Uterus (tissue), 4 donors: ENCODE data around the gene UMODL1. TPM values are rescaled to one million over a fixed set of nuclear protein-coding genes. Genes with fewer than 3 reads are reported as not detected.

Experiments
- DNase-seq, 2 donors: peaks; one replicate each; pipeline ENCODE4 v3.0.0-alpha.2; 2019 to 2020
- H3K27ac ChIP-seq, 2 donors: fragments of 200-600 bp; sonication (generic); 1 replicate in 1 of 2; 2 replicates in 1 of 2; pipeline ENCODE4 v1.5.1; 2016 to 2018
- H3K27me3 ChIP-seq, 2 donors: fragments of 200-600 bp; sonication (generic); one replicate each; pipeline ENCODE4 v1.5.1; 2018 to 2019; ENCODE audit warnings: control low read depth in 1 of 2
- H3K36me3 ChIP-seq, 2 donors: fragments of 200-600 bp; sonication (generic); one replicate each; pipeline ENCODE4 v1.5.1; 2019; ENCODE audit warnings: control low read depth in 1 of 2
- H3K4me1 ChIP-seq, 2 donors: fragments of 200-600 bp; sonication (generic); one replicate each; pipeline ENCODE4 v1.5.1; 2018 to 2019; ENCODE audit warnings: control low read depth in 1 of 2
- H3K4me3 ChIP-seq, 2 donors: fragments of 200-600 bp; sonication (generic); 1 replicate in 1 of 2; 2 replicates in 1 of 2; pipeline ENCODE4 v1.5.1; 2018 to 2019; ENCODE audit warnings: mild to moderate bottlenecking in 1 of 2
- H3K9me3 ChIP-seq, 2 donors: fragments of 200-600 bp; sonication (generic); one replicate each; pipeline ENCODE4 v1.5.1; 2019; ENCODE audit warnings: control low read depth in 1 of 2
- CTCF ChIP-seq, 4 experiments: fragments of 200-600 bp in 2 of 4; fragments of 450-650 bp in 2 of 4; sonication (generic) in 2 of 4; IDR thresholded peaks; one replicate each; pipeline ENCODE4 v1.5.1; 2016 to 2019; ENCODE audit warnings: antibody characterized with exemption in 4 of 4, mild to moderate bottlenecking in 2 of 4, moderate library complexity in 1 of 4
- POLR2A ChIP-seq, 2 donors: fragments of 450-650 bp; IDR thresholded peaks; one replicate each; pipeline ENCODE4 v1.6.1; 2016; ENCODE audit warnings: antibody characterized with exemption in 2 of 2, mild to moderate bottlenecking in 1 of 2, moderate library complexity in 1 of 2
- intact Hi-C: fragments of 100-400 bp; cut with DNase I; formaldehyde crosslinking; loops from one replicate; pipeline ENCODE4 v1.15.1; 2023; ENCODE audit warnings: low total_unique reads
- total RNA-seq, 4 donors: library from RNA; depleted of rRNA in 3 of 4; stranded (reverse); fragments of >200 nt in 3 of 4; gene quantifications; one replicate each; pipeline versions ENCODE4 v1.1.0 to v1.2.4, GENCODE V29; 2014 to 2023
- donor health status: DM: yes; HTN: yes; CAD: no.

The UMODL1 gene
- total RNA-seq, 4 donors from 2014 or later = not detected

- intact Hi-C loops = no loop called here
- DNase-seq = no peak
- H3K9me3 ChIP-seq = no peaks in the 10 kb centered on the region
- H3K27ac ChIP-seq = no peak overlapping the region
- H3K27me3 ChIP-seq = peaks cover 0 to 4% of the 10 kb centered on the region in 2 donors
- H3K4me1 ChIP-seq = no peaks in the 10 kb centered on the region
- no peaks in the 10 kb centered on the region for H3K36me3 ChIP-seq
- no peak for TF ChIP-seq POLR2A (IDR thresholded peaks at IDR 0.05)
- no peak for TF ChIP-seq CTCF (IDR thresholded peaks at IDR 0.05)
- H3K4me3 ChIP-seq = no peak overlapping the region
Observed at GRCh38 chr21:42159560-42160110, 88.5 kb downstream of the UMODL1 start.

GRCh38 chr21:42160111-42160721, 89.1 kb downstream of the UMODL1 start:
- intact Hi-C loops = no loop called here
- H3K27me3 ChIP-seq = peaks cover 0 to 4% of the 10 kb centered on the region in 2 donors
- no peak overlapping the region for H3K4me3 ChIP-seq

GRCh38 chr21:42160765-42161164, 89.6 kb downstream of the UMODL1 start:
- Histone ChIP-seq H3K27ac (no peak overlapping the region), H3K36me3 (no peaks in the 10 kb centered on the region), H3K9me3 (no peaks in the 10 kb centered on the region), H3K4me3 (no peak overlapping the region), H3K4me1 (no peaks in the 10 kb centered on the region), H3K27me3 (peaks cover 0 to 4% of the 10 kb centered on the region in 2 donors)
- TF ChIP-seq CTCF (IDR thresholded peaks at IDR 0.05) (no peak), POLR2A (IDR thresholded peaks at IDR 0.05) (no peak)
- DNase-seq = no peak
- intact Hi-C loops = no loop called here

More at GRCh38 chr21:42160111-42160721, 89.1 kb downstream of the UMODL1 start:
- TF ChIP-seq POLR2A (IDR thresholded peaks at IDR 0.05) (no peak), CTCF (IDR thresholded peaks at IDR 0.05) (no peak)
- H3K9me3 ChIP-seq = no peaks in the 10 kb centered on the region
- H3K4me1 ChIP-seq = no peaks in the 10 kb centered on the region
- no peak for DNase-seq
- no peak overlapping the region for H3K27ac ChIP-seq
- no peaks in the 10 kb centered on the region for H3K36me3 ChIP-seq

DNA sequence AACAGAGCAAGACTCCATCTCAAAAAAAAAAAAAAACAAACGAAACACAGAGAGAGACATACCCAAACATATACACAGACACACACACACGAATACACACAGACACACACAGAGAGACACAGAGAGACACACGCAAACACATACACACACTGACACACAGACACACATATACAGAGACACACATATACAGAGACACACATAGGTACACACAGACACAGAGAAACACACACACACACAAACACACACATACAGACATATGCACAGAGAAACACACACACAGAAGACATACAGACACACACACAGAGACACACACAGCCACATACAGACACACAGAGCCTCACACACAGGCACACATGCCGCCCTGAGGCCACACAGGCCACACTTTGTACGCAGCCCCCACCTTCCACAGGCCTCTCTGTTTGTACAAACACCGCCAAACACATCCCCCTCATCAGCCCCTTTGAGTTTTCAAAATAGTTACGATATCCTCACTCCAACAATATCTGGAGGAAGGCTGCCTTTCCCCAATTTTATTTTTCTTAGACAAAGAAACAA, 90.4 kb downstream of the UMODL1 start:
- DNase-seq = no peak
- no peaks in the 10 kb centered on the region for H3K36me3 ChIP-seq
- intact Hi-C loops = no loop called here

More for the DNA sequence above, 90.4 kb downstream of the UMODL1 start:
- Histone ChIP-seq H3K4me1 (no peaks in the 10 kb centered on the region), H3K9me3 (no peaks in the 10 kb centered on the region), H3K4me3 (no peak overlapping the region), H3K27ac (no peak overlapping the region), H3K27me3 (peaks cover 0 to 4% of the 10 kb centered on the region in 2 donors)
- TF ChIP-seq POLR2A (IDR thresholded peaks at IDR 0.05) (no peak), CTCF (IDR thresholded peaks at IDR 0.05) (no peak)
